Measurements from ENCODE around the gene RBM6.
"Not testable (repeated sequence)": the region's sequence is repeated elsewhere in the genome, so short reads cannot be mapped to it uniquely, and the experiment has no call there.

Gene RBM6

GRCh38 chr3:50003216-50003615 lies 63.3 kb downstream of the RBM6 start:
- H3K4me3 ChIP-seq (ENCODE audit: low read depth, low read length): no peak overlapping the region
- no peak for TF ChIP-seq CTCF (IDR thresholded peaks at IDR 0.05; ENCODE audit: insufficient read depth, low read depth, low read length, missing control alignments)
- DNase-seq (ENCODE audit: low read depth): no peak

DNA sequence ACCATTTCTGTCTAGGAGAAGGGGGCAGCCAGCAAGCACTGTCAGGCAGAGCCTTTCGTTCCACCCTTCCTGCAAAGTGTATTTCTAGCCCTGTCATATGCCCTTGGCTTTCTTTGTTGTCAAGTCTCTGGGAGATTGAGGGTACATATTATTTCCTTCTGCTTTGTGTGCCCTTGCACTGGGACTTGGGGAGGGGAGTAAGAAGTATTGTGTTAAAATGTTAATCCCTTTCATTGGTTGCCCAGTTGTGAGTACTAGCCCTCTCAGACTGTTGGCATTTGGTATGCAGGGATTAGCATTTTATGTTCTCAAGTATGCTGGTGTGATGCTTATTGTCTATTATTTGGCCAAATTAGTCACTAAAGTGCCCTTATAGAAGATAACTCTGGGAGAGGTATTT lies 63.9 kb downstream of the RBM6 start:
- no peak overlapping the region for H3K4me3 ChIP-seq (ENCODE audit: low read depth, low read length)
- no peak for TF ChIP-seq CTCF (IDR thresholded peaks at IDR 0.05; ENCODE audit: insufficient read depth, low read depth, low read length, missing control alignments)
- no peak for DNase-seq (ENCODE audit: low read depth)

GRCh38 chr3:50008931-50009330 lies 69.0 kb downstream of the RBM6 start:
- TF ChIP-seq CTCF (IDR thresholded peaks at IDR 0.05; ENCODE audit: insufficient read depth, low read depth, low read length, missing control alignments): no peak
- no peak overlapping the region for H3K4me3 ChIP-seq (ENCODE audit: low read depth, low read length)
- no peak for DNase-seq (ENCODE audit: low read depth)

GRCh38 chr3:50010959-50011358 lies 71.0 kb downstream of the RBM6 start:
- no peak for DNase-seq (ENCODE audit: low read depth)
- H3K4me3 ChIP-seq (ENCODE audit: low read depth, low read length): no peak overlapping the region
- TF ChIP-seq CTCF (IDR thresholded peaks at IDR 0.05; ENCODE audit: insufficient read depth, low read depth, low read length, missing control alignments): no peak

GRCh38 chr3:50015918-50016317 lies 76.0 kb downstream of the RBM6 start:
- TF ChIP-seq CTCF (IDR thresholded peaks at IDR 0.05; ENCODE audit: insufficient read depth, low read depth, low read length, missing control alignments): no peak
- H3K4me3 ChIP-seq (ENCODE audit: low read depth, low read length): no peak overlapping the region
- no peak for DNase-seq (ENCODE audit: low read depth)

- no peak for TF ChIP-seq CTCF (IDR thresholded peaks at IDR 0.05; ENCODE audit: insufficient read depth, low read depth, low read length, missing control alignments)
- no peak for DNase-seq (ENCODE audit: low read depth)
- H3K4me3 ChIP-seq (ENCODE audit: low read depth, low read length): no peak overlapping the region
Measured at GRCh38 chr3:50028346-50028745, 88.4 kb downstream of the RBM6 start.

DNA sequence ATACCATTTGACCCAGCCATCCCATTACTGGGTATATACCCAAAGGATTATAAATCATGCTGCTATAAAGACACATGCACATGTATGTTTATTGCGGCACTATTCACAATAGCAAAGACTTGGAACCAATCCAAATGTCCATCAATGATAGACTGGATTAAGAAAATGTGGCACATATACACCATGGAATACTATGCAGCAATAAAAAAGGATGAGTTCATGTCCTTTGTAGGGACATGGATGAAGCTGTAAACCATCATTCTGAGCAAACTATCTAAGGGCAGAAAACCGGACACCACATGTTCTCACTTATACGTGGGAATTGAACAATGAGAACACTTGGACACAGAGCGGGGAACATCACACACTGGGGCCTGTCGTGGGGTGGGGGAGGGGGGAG lies 91.3 kb downstream of the RBM6 start:
- H3K4me3 ChIP-seq (ENCODE audit: low read depth, low read length); DNase-seq (ENCODE audit: low read depth): not testable (repeated sequence)

- no peak for TF ChIP-seq CTCF (IDR thresholded peaks at IDR 0.05; ENCODE audit: insufficient read depth, low read depth, low read length, missing control alignments)
- DNase-seq (ENCODE audit: low read depth): no peak
- H3K4me3 ChIP-seq (ENCODE audit: low read depth, low read length): no peak overlapping the region
Measured at GRCh38 chr3:50044976-50045375, 105.0 kb downstream of the RBM6 start.
